GM23248 (cell line): ENCODE measurements around the gene BPIFB3. TPM values are rescaled to one million over a fixed set of nuclear protein-coding genes. Genes with fewer than 3 reads are reported as not detected.

ENCODE experiments used
- DNase-seq: peaks from one replicate; pipeline ENCODE4 v3.0.0-alpha.2; 2015
- H2AFZ ChIP-seq: fragments of 200-600 bp; sonication (generic); 2 replicates; pipeline ENCODE4 v1.6.1; 2016; ENCODE audit warnings: antibody characterized with exemption
- H3F3A ChIP-seq: fragments of 200-600 bp; sonication (generic); 2 replicates; pipeline ENCODE4 v1.6.1; 2016; ENCODE audit warnings: mild to moderate bottlenecking, antibody characterized with exemption, mixed run types; ENCODE audit not compliant: insufficient read depth
- H3K27ac ChIP-seq: fragments of 200-600 bp; sonication (generic); 2 replicates; pipeline ENCODE4 v1.5.1; 2016; ENCODE audit warnings: mild to moderate bottlenecking
- H3K27me3 ChIP-seq: fragments of 200-600 bp; sonication (generic); replicated peaks from 2 replicates; pipeline ENCODE4 v1.6.1; 2016; ENCODE audit warnings: mild to moderate bottlenecking; ENCODE audit not compliant: insufficient read depth
- H3K36me3 ChIP-seq: fragments of 200-600 bp; sonication (generic); 2 replicates; pipeline ENCODE4 v1.6.1; 2016; ENCODE audit warnings: low read depth, mild to moderate bottlenecking
- H3K4me1 ChIP-seq: fragments of 200-600 bp; sonication (generic); 2 replicates; pipeline ENCODE4 v1.6.1; 2016; ENCODE audit warnings: mild to moderate bottlenecking; ENCODE audit not compliant: insufficient read depth
- H3K4me2 ChIP-seq: fragments of 200-600 bp; sonication (generic); one replicate; pipeline ENCODE4 v1.6.1; 2016; ENCODE audit warnings: mild to moderate bottlenecking; ENCODE audit not compliant: unreplicated experiment
- H3K4me3 ChIP-seq: fragments of 200-600 bp; sonication (generic); 2 replicates; pipeline ENCODE4 v1.5.1; 2016; ENCODE audit warnings: mild to moderate bottlenecking
- H3K79me2 ChIP-seq: fragments of 200-600 bp; sonication (generic); 2 replicates; pipeline ENCODE4 v1.6.1; 2016; ENCODE audit warnings: mild to moderate bottlenecking; ENCODE audit not compliant: insufficient read depth
- H3K9ac ChIP-seq: fragments of 200-600 bp; sonication (generic); 2 replicates; pipeline ENCODE4 v1.6.1; 2016; ENCODE audit warnings: mild to moderate bottlenecking
- H3K9me2 ChIP-seq: fragments of 200-600 bp; sonication (generic); 2 replicates; pipeline ENCODE4 v1.6.1; 2016; ENCODE audit warnings: mixed run types, mild to moderate bottlenecking, moderate library complexity; ENCODE audit not compliant: insufficient read depth
- H3K9me3 ChIP-seq: fragments of 200-600 bp; sonication (generic); one replicate; pipeline ENCODE4 v1.6.1; 2017; ENCODE audit warnings: low read depth
- H4K20me1 ChIP-seq: fragments of 200-600 bp; sonication (generic); 2 replicates; pipeline ENCODE4 v1.6.0; 2016; ENCODE audit not compliant: insufficient read depth
- EZH2 ChIP-seq: fragments of 200-600 bp; sonication (generic); IDR thresholded peaks from 2 replicates; pipeline ENCODE4 v1.6.1; 2018; ENCODE audit warnings: antibody characterized with exemption, mild to moderate bottlenecking; ENCODE audit not compliant: insufficient read depth, poor library complexity, severe bottlenecking
- EZH2phosphoT487 ChIP-seq: fragments of 200-600 bp; sonication (generic); IDR thresholded peaks from 2 replicates; pipeline ENCODE4 v1.6.1; 2018; ENCODE audit warnings: antibody characterized with exemption, moderate library complexity, mild to moderate bottlenecking, low read depth; ENCODE audit not compliant: insufficient read depth
- WGBS, 2 experiments: methylation state at CpG; one replicate each; pipeline ENCODE4 v1.1.6; 2015 to 2017; ENCODE audit warnings: low lambda C conversion rate in 2 of 2, low coverage in 1 of 2; ENCODE audit errors: missing lambda C conversion rate in 2 of 2; 5-methylcytosine and 5-hydroxymethylcytosine counted together
- in situ Hi-C: fragments of 300-500 bp; cut with MboI; formaldehyde crosslinking; loops from 2 replicates; pipeline ENCODE4 v1.15.0; 2020
- polyA plus RNA-seq: library from polyadenylated mRNA; unstranded; fragments of >200 nt; fragmentation: Nextera tagmentation; extraction: Ambion mirVana; gene quantifications from 2 replicates; pipeline ENCODE4 v1.2.1, GENCODE V29; 2016
- total RNA-seq: library from RNA; depleted of rRNA; stranded (reverse); fragments of >200 nt; shearing (Covaris generic); gene quantifications from 2 replicates; pipeline ENCODE4 v1.2.3, GENCODE V29; 2014

The BPIFB3 gene
- total and polyA plus RNA-seq, 2 experiments from 2014 or later, result not detected

- Histone ChIP-seq H2AFZ (no peak overlapping the region), H3K27ac (no peak overlapping the region), H3K4me2 (no peak overlapping the region), H3K4me1 (no peaks in the 10 kb centered on the region), H3K4me3 (no peak overlapping the region), H4K20me1 (no peaks in the 10 kb centered on the region), H3K9me2 (no peaks in the 10 kb centered on the region), H3K27me3 (peaks cover 49% of the 10 kb centered on the region), H3K9me3 (no peaks in the 10 kb centered on the region), H3K9ac (no peak overlapping the region), H3F3A (no peaks in the 10 kb centered on the region), H3K36me3 (no peaks in the 10 kb centered on the region), H3K79me2 (no peaks in the 10 kb centered on the region)
- TF ChIP-seq EZH2 (no peak), EZH2phosphoT487 (no peak)
- in situ Hi-C loops, result no loop called here
- no peak for DNase-seq
- 17 to 20% methylated on average over 15 of the region's 15 CpGs for WGBS, 2 experiments
These were observed 37.8 kb upstream of the BPIFB3 start for GRCh38 chr20:33015700-33016580.

- no peak overlapping the region for H3K4me2 ChIP-seq
- peaks cover 44% of the 10 kb centered on the region for H3K27me3 ChIP-seq
- H3K9me3 ChIP-seq, result no peaks in the 10 kb centered on the region
- no peak overlapping the region for H3K4me3 ChIP-seq
- no peaks in the 10 kb centered on the region for H3K79me2 ChIP-seq
- H3K9ac ChIP-seq, result no peak overlapping the region
- no peaks in the 10 kb centered on the region for H3K4me1 ChIP-seq
- no peak overlapping the region for H3K27ac ChIP-seq
- H3K36me3 ChIP-seq, result no peaks in the 10 kb centered on the region
- WGBS, 2 experiments, result 19 to 23% methylated on average over 7 of the region's 7 CpGs
- H4K20me1 ChIP-seq, result no peaks in the 10 kb centered on the region
- no peak overlapping the region for H2AFZ ChIP-seq
- no peaks in the 10 kb centered on the region for H3K9me2 ChIP-seq
- in situ Hi-C loops, result no loop called here
- H3F3A ChIP-seq, result no peaks in the 10 kb centered on the region
- TF ChIP-seq EZH2phosphoT487 (no peak), EZH2 (no peak)
- no peak for DNase-seq
These were observed 37.1 kb upstream of the BPIFB3 start for GRCh38 chr20:33016581-33017109.

GRCh38 chr20:33017542-33017941 lies 36.2 kb upstream of the BPIFB3 start:
- TF ChIP-seq EZH2, result no peak
- no peak for TF ChIP-seq EZH2phosphoT487
- H3K4me2 ChIP-seq, result no peak overlapping the region
- no peaks in the 10 kb centered on the region for H3K9me2 ChIP-seq
- DNase-seq, result no peak
- H3K4me1 ChIP-seq, result no peaks in the 10 kb centered on the region
- no peak overlapping the region for H3K27ac ChIP-seq
- H3K9ac ChIP-seq, result no peak overlapping the region
- no peak overlapping the region for H2AFZ ChIP-seq
- in situ Hi-C loops, result no loop called here
- H3K27me3 ChIP-seq, result peaks cover 41% of the 10 kb centered on the region
- no peaks in the 10 kb centered on the region for H3K36me3 ChIP-seq
- H4K20me1 ChIP-seq, result no peaks in the 10 kb centered on the region
- H3K9me3 ChIP-seq, result no peaks in the 10 kb centered on the region
- H3K79me2 ChIP-seq, result no peaks in the 10 kb centered on the region
- H3F3A ChIP-seq, result no peaks in the 10 kb centered on the region
- WGBS, 2 experiments, result 52 to 54% methylated on average over 7 of the region's 7 CpGs
- H3K4me3 ChIP-seq, result no peak overlapping the region

- Histone ChIP-seq H3K9me2 (no peaks in the 10 kb centered on the region), H2AFZ (no peak overlapping the region), H3K27me3 (peaks cover 33% of the 10 kb centered on the region), H3K9me3 (no peaks in the 10 kb centered on the region), H3K79me2 (no peaks in the 10 kb centered on the region), H4K20me1 (no peaks in the 10 kb centered on the region), H3F3A (no peaks in the 10 kb centered on the region), H3K4me3 (no peak overlapping the region), H3K4me1 (no peaks in the 10 kb centered on the region), H3K4me2 (no peak overlapping the region), H3K9ac (no peak overlapping the region), H3K27ac (no peak overlapping the region), H3K36me3 (no peaks in the 10 kb centered on the region)
- no peak for TF ChIP-seq EZH2phosphoT487
- TF ChIP-seq EZH2, result no peak
- in situ Hi-C loops, result no loop called here
- 31 to 45% methylated on average over 12 to 14 of the region's 14 CpGs for WGBS, 2 experiments
- DNase-seq, result no peak
These were observed 35.4 kb upstream of the BPIFB3 start for GRCh38 chr20:33018169-33018931.
